ENCODE measurements around the gene PALM.

DNA sequence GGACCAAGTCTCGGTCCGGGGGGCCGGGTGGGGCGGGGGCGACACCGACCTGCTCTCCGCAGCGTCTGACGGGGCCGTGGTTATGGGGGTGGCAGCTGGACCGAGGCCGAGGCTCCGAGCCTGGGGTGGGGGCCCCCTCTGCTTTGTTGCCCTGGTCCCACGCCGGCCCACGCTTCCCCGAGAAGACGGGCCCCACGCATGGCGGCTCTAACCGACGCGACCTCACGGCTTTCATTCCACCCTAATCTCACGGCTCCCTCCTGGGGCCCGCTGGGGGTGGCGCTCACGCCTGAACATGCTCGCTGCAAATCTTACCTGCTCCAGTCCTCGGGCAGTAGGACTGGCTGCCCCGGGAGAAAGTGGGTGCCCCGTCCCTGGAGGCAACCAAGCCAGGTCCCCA is 27.4 kb downstream of the PALM start:
- TF ChIP-seq, protein P1, sequence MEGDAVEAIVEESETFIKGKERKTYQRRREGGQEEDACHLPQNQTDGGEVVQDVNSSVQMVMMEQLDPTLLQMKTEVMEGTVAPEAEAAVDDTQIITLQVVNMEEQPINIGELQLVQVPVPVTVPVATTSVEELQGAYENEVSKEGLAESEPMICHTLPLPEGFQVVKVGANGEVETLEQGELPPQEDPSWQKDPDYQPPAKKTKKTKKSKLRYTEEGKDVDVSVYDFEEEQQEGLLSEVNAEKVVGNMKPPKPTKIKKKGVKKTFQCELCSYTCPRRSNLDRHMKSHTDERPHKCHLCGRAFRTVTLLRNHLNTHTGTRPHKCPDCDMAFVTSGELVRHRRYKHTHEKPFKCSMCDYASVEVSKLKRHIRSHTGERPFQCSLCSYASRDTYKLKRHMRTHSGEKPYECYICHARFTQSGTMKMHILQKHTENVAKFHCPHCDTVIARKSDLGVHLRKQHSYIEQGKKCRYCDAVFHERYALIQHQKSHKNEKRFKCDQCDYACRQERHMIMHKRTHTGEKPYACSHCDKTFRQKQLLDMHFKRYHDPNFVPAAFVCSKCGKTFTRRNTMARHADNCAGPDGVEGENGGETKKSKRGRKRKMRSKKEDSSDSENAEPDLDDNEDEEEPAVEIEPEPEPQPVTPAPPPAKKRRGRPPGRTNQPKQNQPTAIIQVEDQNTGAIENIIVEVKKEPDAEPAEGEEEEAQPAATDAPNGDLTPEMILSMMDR (IDR thresholded peaks at IDR 0.05), result no peak
- no peak for TF ChIP-seq POLR2A (IDR thresholded peaks at IDR 0.05)
